ENCODE results near the gene NOC4L. TPM values are rescaled to one million over a fixed set of nuclear protein-coding genes. Genes with fewer than 3 reads are reported as not detected.

Gene NOC4L
- total RNA-seq, 1 experiment from 2014 or later, result 36.5 TPM

DNA sequence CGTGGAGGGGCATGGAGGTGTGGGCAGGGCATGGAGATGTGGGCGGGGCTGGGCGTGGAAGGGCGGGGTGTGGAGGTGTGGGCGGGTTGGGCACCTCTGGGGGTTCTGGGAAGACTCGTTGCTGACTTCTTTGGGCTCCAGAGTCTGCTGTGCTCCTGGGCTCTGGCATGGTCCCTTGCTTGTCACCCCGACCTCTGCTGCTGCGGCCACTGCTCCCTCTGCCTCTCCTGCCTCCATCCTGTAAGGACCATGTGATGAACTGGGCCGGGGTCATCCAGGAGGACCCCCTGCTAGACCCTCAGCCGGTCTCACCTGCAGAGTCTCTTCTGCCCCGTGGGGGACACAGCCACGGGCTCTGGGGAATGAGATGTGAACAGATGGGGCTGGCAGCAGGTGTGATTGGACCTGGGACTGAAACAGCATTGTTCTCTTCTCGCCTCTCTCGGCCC lies 15.3 kb downstream of the NOC4L start:
- Mint-ChIP-seq H3K4me1 (0 out of 4 replicates have a peak, but pooled peaks cover 0 to 2% of the 10 kb centered on the region in 2 experiments), H3K36me3 (ENCODE audit: insufficient read depth in 1 of 3, low read depth in 3 of 3) (no peaks in the 10 kb centered on the region), H3K9me3 (no peaks in the 10 kb centered on the region; a peak in 1 of 5 replicates), H3K27ac (no peak overlapping the region), H3K27me3 (ENCODE audit: low read depth) (peaks cover 36% of the 10 kb centered on the region), H3K4me3 (no peak overlapping the region)
- no peak overlapping the region for H2AK5ac ChIP-seq (ENCODE audit: insufficient read length, low read length)
- H4K8ac ChIP-seq (replicated peaks; ENCODE audit: insufficient read length, low read depth, low read length), result no peak overlapping the region
- TF ChIP-seq, protein P1, sequence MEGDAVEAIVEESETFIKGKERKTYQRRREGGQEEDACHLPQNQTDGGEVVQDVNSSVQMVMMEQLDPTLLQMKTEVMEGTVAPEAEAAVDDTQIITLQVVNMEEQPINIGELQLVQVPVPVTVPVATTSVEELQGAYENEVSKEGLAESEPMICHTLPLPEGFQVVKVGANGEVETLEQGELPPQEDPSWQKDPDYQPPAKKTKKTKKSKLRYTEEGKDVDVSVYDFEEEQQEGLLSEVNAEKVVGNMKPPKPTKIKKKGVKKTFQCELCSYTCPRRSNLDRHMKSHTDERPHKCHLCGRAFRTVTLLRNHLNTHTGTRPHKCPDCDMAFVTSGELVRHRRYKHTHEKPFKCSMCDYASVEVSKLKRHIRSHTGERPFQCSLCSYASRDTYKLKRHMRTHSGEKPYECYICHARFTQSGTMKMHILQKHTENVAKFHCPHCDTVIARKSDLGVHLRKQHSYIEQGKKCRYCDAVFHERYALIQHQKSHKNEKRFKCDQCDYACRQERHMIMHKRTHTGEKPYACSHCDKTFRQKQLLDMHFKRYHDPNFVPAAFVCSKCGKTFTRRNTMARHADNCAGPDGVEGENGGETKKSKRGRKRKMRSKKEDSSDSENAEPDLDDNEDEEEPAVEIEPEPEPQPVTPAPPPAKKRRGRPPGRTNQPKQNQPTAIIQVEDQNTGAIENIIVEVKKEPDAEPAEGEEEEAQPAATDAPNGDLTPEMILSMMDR (conservative IDR thresholded peaks at IDR 0.05), result no peak
- no peak overlapping the region for H3K9ac ChIP-seq (ENCODE audit: extremely low read depth, insufficient read length, low read length)
- no peak overlapping the region for H2AFZ ChIP-seq (ENCODE audit: low read length)
- H3K4me1 ChIP-seq (ENCODE audit: insufficient read depth, low read length), result no peaks in the 10 kb centered on the region
- no peak overlapping the region for H2BK5ac ChIP-seq (ENCODE audit: insufficient read length, low read length)
- peaks cover 18% of the 10 kb centered on the region for H3K9me3 ChIP-seq (ENCODE audit: control insufficient read depth, low read depth, low read length)
- no peaks in the 10 kb centered on the region for H3K23me2 ChIP-seq (ENCODE audit: insufficient read length, low read depth, low read length, poor library complexity, severe bottlenecking)
- no peak overlapping the region for H3K4ac ChIP-seq (ENCODE audit: low read depth, low read length)
- no peaks in the 10 kb centered on the region; the same call in 1 of the 2 replicates for H3K27me3 ChIP-seq (ENCODE audit: insufficient read depth, low read length)
- H4K20me1 ChIP-seq (ENCODE audit: control insufficient read depth, insufficient read depth, insufficient read length), result no peaks in the 10 kb centered on the region
- no peak for DNase-seq
- no peak overlapping the region for H3K4me2 ChIP-seq (ENCODE audit: insufficient read depth, insufficient read length, low read length)
- no peak overlapping the region for H2BK20ac ChIP-seq (ENCODE audit: low read depth, low read length, poor library complexity, severe bottlenecking)
- H3K79me2 ChIP-seq (ENCODE audit: insufficient read depth, low read length), result no peaks in the 10 kb centered on the region
- H3K56ac ChIP-seq (ENCODE audit: insufficient read length, low read depth, low read length), result no peak overlapping the region
- H2BK120ac ChIP-seq (ENCODE audit: low read depth, low read length, poor library complexity, severe bottlenecking), result no peak overlapping the region
- H3K27ac ChIP-seq (ENCODE audit: insufficient read length, low read depth, low read length), result no peak overlapping the region
- WGBS (ENCODE audit: extremely low coverage, insufficient read length, low lambda C conversion rate), result no CpG with 5 or more reads among the region's 14 CpGs
- H3K23ac ChIP-seq (ENCODE audit: insufficient read length, low read depth, low read length), result no peak overlapping the region
- H2BK15ac ChIP-seq (ENCODE audit: low read depth, low read length), result no peak overlapping the region
- no peaks in the 10 kb centered on the region for H3K79me1 ChIP-seq (ENCODE audit: insufficient read depth, low read depth, low read length, poor library complexity, severe bottlenecking)
- H3K14ac ChIP-seq (ENCODE audit: insufficient read depth, low read length), result no peak overlapping the region
- no peak overlapping the region for H4K91ac ChIP-seq (ENCODE audit: insufficient read length, low read depth, low read length)
- H2BK12ac ChIP-seq (ENCODE audit: insufficient read length, low read depth, low read length), result no peak overlapping the region
- no peak overlapping the region for H3T11ph ChIP-seq (ENCODE audit: low read length)
- no peak overlapping the region for H4K5ac ChIP-seq (ENCODE audit: insufficient read length, low read depth, low read length)
- no peak overlapping the region for H3K18ac ChIP-seq (ENCODE audit: insufficient read length, low read depth, low read length)
